OCI-LY7 (cell line): ENCODE measurements around the gene NACC2.

Source experiments
- CTCF ChIP-seq: fragments of 200-600 bp; sonication (generic); conservative IDR thresholded peaks from 2 replicates; pipeline ENCODE4 v1.5.1; 2014; ENCODE audit warnings: mild to moderate bottlenecking, antibody characterized with exemption, low read length, moderate library complexity, mixed read lengths
- EZH2phosphoT487 ChIP-seq: fragments of 200-600 bp; sonication (generic); IDR thresholded peaks from 2 replicates; pipeline ENCODE4 v1.6.1; 2018; ENCODE audit warnings: low read depth, borderline replicate concordance, mild to moderate bottlenecking, mixed run types, antibody characterized with exemption, low read length, moderate library complexity, mixed read lengths

DNA sequence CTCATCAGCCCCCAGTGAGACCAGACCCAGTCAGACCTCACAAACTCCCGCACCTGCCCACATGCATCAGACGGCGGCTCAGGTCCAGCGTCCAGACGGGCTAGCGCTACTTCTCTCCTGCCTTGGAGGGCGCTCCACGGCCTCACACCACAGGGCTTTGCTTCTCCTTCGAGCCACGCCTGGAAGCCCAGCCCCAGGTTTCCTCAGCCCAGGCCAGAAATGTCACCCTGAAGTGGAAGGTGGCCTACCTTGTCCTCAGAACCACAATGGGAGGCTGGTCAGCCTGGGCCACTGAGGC, 2.8 kb downstream of the NACC2 start:
- TF ChIP-seq EZH2phosphoT487, result no peak
- no peak for TF ChIP-seq CTCF
